ENCODE measurements around the gene SH3RF1. TPM values are rescaled to one million over a fixed set of nuclear protein-coding genes. Genes with fewer than 3 reads are reported as not detected.

SH3RF1 gene
- total and polyA plus RNA-seq, 2 of the 13 experiments (the other 11 are each of a cell fraction or from before 2014, with no cell fraction given), result 3.1 to 3.2 TPM

GRCh38 chr4:169188204-169188603, 82.6 kb downstream of the SH3RF1 start (continued):
- peak; percentile 56; the same call in 1 of the 2 replicates for TF ChIP-seq ZBTB20 (CRISPR knock-in tag; IDR thresholded peaks at IDR 0.05; ENCODE audit: borderline replicate concordance, low read depth)
- no peak for TF ChIP-seq RORA (CRISPR knock-in tag; IDR thresholded peaks at IDR 0.05)
- TF ChIP-seq MXD3 (CRISPR knock-in tag; IDR thresholded peaks at IDR 0.05), result no peak
- 0 out of 2 replicates have a peak, but pooled peaks have one; percentile 23 for TF ChIP-seq HNF4A (CRISPR knock-in tag; IDR thresholded peaks at IDR 0.05)
- TF ChIP-seq ZNF652 (CRISPR knock-in tag; IDR thresholded peaks at IDR 0.05; ENCODE audit: borderline replicate concordance, low read depth), result no peak
- TF ChIP-seq, protein P1, sequence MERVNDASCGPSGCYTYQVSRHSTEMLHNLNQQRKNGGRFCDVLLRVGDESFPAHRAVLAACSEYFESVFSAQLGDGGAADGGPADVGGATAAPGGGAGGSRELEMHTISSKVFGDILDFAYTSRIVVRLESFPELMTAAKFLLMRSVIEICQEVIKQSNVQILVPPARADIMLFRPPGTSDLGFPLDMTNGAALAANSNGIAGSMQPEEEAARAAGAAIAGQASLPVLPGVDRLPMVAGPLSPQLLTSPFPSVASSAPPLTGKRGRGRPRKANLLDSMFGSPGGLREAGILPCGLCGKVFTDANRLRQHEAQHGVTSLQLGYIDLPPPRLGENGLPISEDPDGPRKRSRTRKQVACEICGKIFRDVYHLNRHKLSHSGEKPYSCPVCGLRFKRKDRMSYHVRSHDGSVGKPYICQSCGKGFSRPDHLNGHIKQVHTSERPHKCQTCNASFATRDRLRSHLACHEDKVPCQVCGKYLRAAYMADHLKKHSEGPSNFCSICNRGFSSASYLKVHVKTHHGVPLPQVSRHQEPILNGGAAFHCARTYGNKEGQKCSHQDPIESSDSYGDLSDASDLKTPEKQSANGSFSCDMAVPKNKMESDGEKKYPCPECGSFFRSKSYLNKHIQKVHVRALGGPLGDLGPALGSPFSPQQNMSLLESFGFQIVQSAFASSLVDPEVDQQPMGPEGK (CRISPR knock-in tag; IDR thresholded peaks at IDR 0.05), result no peak
- no peak for TF ChIP-seq HNRNPK (IDR thresholded peaks at IDR 0.05; ENCODE audit: low read depth, low read length, poor library complexity, severe bottlenecking)
- TF ChIP-seq TAF15 (IDR thresholded peaks at IDR 0.05; ENCODE audit: low read depth, low read length, poor library complexity, severe bottlenecking), result no peak
- no peak for TF ChIP-seq ZNF556 (CRISPR knock-in tag; IDR thresholded peaks at IDR 0.05; ENCODE audit: borderline replicate concordance)
- TF ChIP-seq, protein P2, sequence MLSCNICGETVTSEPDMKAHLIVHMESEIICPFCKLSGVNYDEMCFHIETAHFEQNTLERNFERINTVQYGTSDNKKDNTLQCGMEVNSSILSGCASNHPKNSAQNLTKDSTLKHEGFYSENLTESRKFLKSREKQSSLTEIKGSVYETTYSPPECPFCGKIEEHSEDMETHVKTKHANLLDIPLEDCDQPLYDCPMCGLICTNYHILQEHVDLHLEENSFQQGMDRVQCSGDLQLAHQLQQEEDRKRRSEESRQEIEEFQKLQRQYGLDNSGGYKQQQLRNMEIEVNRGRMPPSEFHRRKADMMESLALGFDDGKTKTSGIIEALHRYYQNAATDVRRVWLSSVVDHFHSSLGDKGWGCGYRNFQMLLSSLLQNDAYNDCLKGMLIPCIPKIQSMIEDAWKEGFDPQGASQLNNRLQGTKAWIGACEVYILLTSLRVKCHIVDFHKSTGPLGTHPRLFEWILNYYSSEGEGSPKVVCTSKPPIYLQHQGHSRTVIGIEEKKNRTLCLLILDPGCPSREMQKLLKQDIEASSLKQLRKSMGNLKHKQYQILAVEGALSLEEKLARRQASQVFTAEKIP (CRISPR knock-in tag; IDR thresholded peaks at IDR 0.05; ENCODE audit: borderline replicate concordance), result no peak
- TF ChIP-seq ZNF335 (CRISPR knock-in tag; IDR thresholded peaks at IDR 0.05), result no peak
- TF ChIP-seq ZNF12 (CRISPR knock-in tag; IDR thresholded peaks at IDR 0.05), result peak; percentile 71; the same call in 1 of the 2 replicates
- TF ChIP-seq ZNF136 (CRISPR knock-in tag; IDR thresholded peaks at IDR 0.05; ENCODE audit: low read depth), result no peak
- TF ChIP-seq SOX5 (CRISPR knock-in tag; IDR thresholded peaks at IDR 0.05; ENCODE audit: borderline replicate concordance), result 0 out of 2 replicates have a peak, but pooled peaks have one; percentile 10
- TF ChIP-seq, protein P3, sequence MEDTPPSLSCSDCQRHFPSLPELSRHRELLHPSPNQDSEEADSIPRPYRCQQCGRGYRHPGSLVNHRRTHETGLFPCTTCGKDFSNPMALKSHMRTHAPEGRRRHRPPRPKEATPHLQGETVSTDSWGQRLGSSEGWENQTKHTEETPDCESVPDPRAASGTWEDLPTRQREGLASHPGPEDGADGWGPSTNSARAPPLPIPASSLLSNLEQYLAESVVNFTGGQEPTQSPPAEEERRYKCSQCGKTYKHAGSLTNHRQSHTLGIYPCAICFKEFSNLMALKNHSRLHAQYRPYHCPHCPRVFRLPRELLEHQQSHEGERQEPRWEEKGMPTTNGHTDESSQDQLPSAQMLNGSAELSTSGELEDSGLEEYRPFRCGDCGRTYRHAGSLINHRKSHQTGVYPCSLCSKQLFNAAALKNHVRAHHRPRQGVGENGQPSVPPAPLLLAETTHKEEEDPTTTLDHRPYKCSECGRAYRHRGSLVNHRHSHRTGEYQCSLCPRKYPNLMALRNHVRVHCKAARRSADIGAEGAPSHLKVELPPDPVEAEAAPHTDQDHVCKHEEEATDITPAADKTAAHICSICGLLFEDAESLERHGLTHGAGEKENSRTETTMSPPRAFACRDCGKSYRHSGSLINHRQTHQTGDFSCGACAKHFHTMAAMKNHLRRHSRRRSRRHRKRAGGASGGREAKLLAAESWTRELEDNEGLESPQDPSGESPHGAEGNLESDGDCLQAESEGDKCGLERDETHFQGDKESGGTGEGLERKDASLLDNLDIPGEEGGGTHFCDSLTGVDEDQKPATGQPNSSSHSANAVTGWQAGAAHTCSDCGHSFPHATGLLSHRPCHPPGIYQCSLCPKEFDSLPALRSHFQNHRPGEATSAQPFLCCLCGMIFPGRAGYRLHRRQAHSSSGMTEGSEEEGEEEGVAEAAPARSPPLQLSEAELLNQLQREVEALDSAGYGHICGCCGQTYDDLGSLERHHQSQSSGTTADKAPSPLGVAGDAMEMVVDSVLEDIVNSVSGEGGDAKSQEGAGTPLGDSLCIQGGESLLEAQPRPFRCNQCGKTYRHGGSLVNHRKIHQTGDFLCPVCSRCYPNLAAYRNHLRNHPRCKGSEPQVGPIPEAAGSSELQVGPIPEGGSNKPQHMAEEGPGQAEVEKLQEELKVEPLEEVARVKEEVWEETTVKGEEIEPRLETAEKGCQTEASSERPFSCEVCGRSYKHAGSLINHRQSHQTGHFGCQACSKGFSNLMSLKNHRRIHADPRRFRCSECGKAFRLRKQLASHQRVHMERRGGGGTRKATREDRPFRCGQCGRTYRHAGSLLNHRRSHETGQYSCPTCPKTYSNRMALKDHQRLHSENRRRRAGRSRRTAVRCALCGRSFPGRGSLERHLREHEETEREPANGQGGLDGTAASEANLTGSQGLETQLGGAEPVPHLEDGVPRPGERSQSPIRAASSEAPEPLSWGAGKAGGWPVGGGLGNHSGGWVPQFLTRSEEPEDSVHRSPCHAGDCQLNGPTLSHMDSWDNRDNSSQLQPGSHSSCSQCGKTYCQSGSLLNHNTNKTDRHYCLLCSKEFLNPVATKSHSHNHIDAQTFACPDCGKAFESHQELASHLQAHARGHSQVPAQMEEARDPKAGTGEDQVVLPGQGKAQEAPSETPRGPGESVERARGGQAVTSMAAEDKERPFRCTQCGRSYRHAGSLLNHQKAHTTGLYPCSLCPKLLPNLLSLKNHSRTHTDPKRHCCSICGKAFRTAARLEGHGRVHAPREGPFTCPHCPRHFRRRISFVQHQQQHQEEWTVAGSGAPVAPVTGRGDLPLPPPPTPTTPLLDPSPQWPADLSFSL (CRISPR knock-in tag; IDR thresholded peaks at IDR 0.05), result 0 out of 2 replicates have a peak, but pooled peaks have one; percentile 19

Measured in HepG2 (cell line).